LNCAP (cell line): Measurements from ENCODE around the gene RAPGEFL1.

Source experiments
- CTCF ChIP-seq: fragments of 450-650 bp; IDR thresholded peaks from 2 replicates; pipeline ENCODE4 v1.5.1; 2017; ENCODE audit warnings: mild to moderate bottlenecking

RAPGEFL1 gene

GRCh38 chr17:40182606-40183005, 5.3 kb downstream of the RAPGEFL1 start:
- TF ChIP-seq CTCF, result no peak

- no peak for TF ChIP-seq CTCF
Observed at GRCh38 chr17:40187238-40187637, 10.0 kb downstream of the RAPGEFL1 start.

DNA sequence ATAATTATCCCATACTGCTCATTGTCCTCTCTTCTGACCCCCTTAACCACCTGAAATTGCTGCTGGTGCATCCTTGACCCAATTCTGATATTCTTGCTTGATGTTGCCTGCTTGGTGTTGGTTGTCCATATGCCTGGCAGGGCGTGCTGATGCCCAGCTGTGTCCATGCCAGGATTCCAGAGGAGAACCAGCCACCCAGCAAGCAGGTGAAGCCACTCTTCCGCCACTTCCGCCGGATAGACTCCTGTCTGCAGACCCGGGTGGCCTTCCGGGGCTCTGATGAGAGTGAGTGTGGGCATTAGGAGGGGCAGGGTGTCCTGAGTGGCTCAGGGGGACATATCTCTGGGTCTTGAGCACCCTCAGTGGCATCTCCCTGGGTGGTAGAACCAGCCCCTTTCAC, 11.4 kb downstream of the RAPGEFL1 start:
- TF ChIP-seq CTCF, result no peak

DNA sequence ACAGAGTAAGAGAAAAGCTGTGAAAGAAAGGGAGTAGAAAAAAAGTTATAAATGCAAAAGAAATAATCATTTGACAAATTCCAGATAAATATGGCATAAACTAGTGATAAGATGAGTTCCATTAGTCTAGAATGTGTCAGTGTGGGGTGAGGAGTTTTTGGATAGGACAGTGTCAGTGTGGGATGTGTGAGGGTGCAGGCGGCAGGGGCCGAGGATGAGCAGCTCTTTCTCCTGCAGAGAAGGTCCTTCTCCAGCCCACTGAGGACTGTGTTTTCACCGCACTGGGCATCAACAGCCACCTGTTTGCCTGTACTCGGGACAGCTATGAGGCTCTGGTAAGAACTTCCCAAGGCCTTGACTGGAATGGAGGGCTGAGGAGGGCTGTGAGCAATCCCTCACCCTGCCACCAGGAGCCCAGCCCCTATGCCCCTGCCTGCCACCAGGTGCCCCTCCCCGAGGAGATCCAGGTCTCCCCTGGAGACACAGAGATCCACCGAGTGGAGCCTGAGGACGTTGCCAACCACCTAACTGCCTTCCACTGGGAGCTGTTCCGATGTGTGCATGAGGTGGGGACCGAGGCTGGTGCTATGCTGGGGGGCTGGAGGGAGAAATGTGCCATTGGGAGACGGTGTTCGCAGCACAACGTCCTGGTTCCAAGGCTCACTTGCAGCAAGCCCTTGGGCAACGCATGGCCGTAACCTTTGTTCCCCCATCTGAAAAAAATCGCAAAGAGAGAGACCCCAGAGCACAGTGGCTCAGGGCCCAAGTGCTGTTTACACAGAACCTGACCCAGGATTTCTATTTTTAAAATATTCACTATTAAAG, 13.1 kb downstream of the RAPGEFL1 start:
- no peak for TF ChIP-seq CTCF

DNA sequence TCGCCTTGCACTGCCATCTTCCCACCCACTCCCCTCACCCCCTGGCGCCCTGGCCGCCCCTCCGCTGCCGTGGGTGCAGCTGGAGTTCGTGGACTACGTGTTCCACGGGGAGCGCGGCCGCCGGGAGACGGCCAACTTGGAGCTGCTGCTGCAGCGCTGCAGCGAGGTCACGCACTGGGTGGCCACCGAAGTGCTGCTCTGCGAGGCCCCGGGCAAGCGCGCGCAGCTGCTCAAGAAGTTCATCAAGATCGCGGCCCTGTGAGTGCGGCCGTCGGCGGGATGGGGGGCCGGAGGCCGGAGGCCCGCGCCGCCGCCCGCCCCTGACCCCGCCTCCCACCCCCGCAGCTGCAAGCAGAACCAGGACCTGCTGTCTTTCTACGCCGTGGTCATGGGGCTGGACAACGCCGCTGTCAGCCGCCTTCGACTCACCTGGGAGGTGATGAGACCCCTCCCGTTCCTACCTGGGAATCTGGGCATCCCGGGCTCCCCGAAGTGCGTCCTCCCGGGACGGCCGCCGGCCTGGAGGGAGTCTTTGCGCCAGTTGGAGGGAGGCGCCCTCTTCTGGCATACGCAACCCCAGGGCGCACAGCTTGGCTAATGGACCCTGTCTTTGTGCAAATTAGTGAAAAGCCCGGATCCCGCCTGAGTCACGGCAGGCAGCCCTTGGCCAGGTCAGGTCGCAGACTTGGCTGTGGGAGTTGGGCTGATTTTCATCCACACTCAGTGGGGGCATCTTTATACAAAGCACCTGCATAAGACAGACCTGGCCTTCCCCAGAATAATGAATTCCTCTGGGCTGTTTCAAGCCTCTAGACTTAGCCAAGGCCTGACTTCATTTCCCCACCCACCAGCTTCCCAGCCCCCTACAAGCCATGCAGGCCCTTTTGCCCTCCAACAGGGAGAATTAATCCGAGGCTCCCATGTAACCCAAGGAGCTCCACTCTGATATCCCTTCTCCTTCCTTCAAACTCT, 14.3 kb downstream of the RAPGEFL1 start:
- TF ChIP-seq CTCF, result peak; percentile 18; the same call in 1 of the 2 replicates

DNA sequence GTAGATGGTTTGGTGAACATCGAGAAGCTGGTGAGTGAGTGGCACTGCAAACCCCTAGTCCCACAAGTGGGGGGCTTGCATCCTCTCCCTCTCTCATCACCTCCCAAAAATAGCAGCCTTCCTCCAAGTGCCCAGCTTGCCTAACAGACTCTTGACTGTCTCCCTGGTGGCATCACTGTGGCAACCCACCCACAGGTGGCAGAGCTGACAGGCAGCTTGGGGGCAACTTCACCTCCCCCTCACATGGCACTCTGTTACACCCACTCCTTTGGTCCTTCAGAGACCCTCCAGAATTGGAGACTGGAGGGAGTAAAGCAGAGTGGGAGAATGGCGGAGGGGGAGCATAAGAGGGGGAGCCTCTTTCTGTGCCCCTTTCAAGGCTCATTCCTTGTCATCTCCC, 15.7 kb downstream of the RAPGEFL1 start:
- no peak for TF ChIP-seq CTCF

DNA sequence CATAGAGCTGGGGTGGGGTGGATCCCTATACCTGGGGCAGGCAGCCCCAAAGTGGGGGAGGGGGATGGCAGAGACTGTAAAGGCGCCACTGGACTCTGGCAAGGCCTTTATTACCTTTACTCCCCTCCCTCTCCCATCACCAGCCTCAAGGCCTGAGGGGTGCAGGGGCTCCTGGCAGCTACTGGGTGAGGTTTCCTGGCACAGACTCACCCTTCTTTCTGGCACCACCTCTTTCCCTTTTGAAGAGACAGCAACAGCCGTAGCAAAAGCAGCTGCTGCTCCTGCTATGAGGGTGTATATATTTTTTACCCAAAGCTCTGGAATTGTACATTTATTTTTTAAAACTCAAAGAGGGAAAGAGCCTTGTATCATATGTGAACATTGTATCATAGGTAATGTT, 17.6 kb downstream of the RAPGEFL1 start:
- TF ChIP-seq CTCF, result no peak
